GM06990 (cell line): ENCODE results near the gene GGACT.
"Not testable (repeated sequence)": the region's sequence is repeated elsewhere in the genome, so short reads cannot be mapped to it uniquely, and the experiment has no call there.

ENCODE experiments used
- DNase-seq: peaks from one replicate; pipeline ENCODE4 v3.0.0-alpha.2; 2011; ENCODE audit not compliant: insufficient read length; ENCODE audit errors: extremely low read depth
- H3K27me3 ChIP-seq: replicated peaks from 2 replicates; pipeline ENCODE4 v1.6.0; 2011; ENCODE audit warnings: low read length; ENCODE audit not compliant: control insufficient read depth, insufficient read depth
- H3K36me3 ChIP-seq: 2 replicates; pipeline ENCODE4 v1.5.1; 2011; ENCODE audit warnings: low read length; ENCODE audit not compliant: control insufficient read depth, insufficient read depth
- H3K4me3 ChIP-seq: replicated peaks from 2 replicates; pipeline ENCODE4 v1.5.1; 2011; ENCODE audit warnings: low read depth, mild to moderate bottlenecking, control low read depth, low read length
- CTCF ChIP-seq: IDR thresholded peaks from 2 replicates; pipeline ENCODE4 v1.5.1; 2011; ENCODE audit warnings: low read length, control low read depth, mild to moderate bottlenecking, inconsistent platforms; ENCODE audit not compliant: insufficient read depth, poor library complexity, severe bottlenecking

GGACT gene

GRCh38 chr13:100581504-100581903 lies 7.1 kb downstream of the GGACT start:
- no peak for DNase-seq
- Histone ChIP-seq H3K4me3 (no peak overlapping the region), H3K36me3 (no peaks in the 10 kb centered on the region), H3K27me3 (no peaks in the 10 kb centered on the region)
- TF ChIP-seq CTCF: no peak

- H3K27me3 ChIP-seq: no peaks in the 10 kb centered on the region
- H3K36me3 ChIP-seq: no peaks in the 10 kb centered on the region
- no peak for TF ChIP-seq CTCF
- no peak overlapping the region for H3K4me3 ChIP-seq
- no peak for DNase-seq
Measured at GRCh38 chr13:100581030-100581429, 7.6 kb downstream of the GGACT start.

- no peaks in the 10 kb centered on the region for H3K36me3 ChIP-seq
- H3K4me3 ChIP-seq: no peak overlapping the region
- TF ChIP-seq CTCF: no peak
- no peak for DNase-seq
- no peaks in the 10 kb centered on the region for H3K27me3 ChIP-seq
Measured at GRCh38 chr13:100580045-100580444, 8.5 kb downstream of the GGACT start.

DNA sequence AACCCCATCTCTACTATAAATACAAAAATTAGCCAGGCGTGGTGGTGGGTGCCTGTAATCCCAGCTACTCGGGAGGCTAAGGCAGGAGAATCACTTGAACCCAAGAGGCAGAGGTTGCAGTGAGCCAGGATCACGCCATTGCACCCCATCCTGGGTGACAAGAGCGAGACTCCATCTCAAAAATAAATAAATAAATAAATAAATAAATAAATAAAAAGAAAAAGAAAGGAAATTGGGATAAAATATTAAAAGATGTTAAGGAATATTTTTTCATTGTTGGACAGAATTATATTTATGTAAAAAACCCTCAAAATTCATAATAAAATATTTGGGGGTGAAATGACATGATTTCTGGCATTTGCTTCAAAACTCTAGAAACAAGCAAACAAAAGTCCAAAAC lies 11.3 kb downstream of the GGACT start:
- H3K27me3 ChIP-seq, H3K4me3 ChIP-seq, H3K36me3 ChIP-seq, DNase-seq: not testable (repeated sequence)

GRCh38 chr13:100573121-100573520 lies 15.5 kb downstream of the GGACT start:
- Histone ChIP-seq H3K4me3 (no peak overlapping the region), H3K36me3 (no peaks in the 10 kb centered on the region), H3K27me3 (no peaks in the 10 kb centered on the region)
- TF ChIP-seq CTCF: peak; percentile 83
- DNase-seq: no peak

DNA sequence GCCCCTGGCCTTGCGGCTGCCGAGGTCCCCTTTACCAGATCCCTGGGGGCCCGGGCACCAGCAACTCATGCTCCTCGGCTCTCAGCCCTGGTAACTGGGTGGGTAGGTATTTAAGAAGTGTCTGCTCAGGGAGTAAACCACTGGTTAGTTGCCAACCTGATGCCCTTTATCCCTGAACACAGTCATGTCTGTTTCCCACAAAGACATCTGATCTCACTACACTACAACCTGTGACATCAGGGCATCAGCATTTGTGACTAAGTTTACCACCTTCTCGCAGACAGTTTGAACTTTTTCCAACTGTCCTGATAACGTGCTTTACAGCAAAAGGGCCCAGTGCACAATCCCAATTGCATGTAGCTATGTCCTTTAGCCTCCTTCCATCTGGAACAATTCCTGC lies 22.0 kb downstream of the GGACT start:
- DNase-seq: no peak
- TF ChIP-seq CTCF: no peak
- H3K4me3 ChIP-seq: no peak overlapping the region
- H3K27me3 ChIP-seq: no peaks in the 10 kb centered on the region
- no peaks in the 10 kb centered on the region for H3K36me3 ChIP-seq
